M059J (cell line): ENCODE results near the gene TOP1. TPM values are rescaled to one million over a fixed set of nuclear protein-coding genes. Genes with fewer than 3 reads are reported as not detected.

Experiments
- DNase-seq: peaks from one replicate; pipeline ENCODE4 v3.0.0-alpha.2; 2012; ENCODE audit warnings: low read depth
- total RNA-seq: library from RNA; depleted of rRNA; stranded (reverse); fragments of >200 nt; shearing (Covaris generic); gene quantifications from 2 replicates; pipeline ENCODE4 v1.2.3, GENCODE V29; 2014

The TOP1 gene
- total RNA-seq, 1 experiment from 2014 or later, result 49.9 TPM

DNA sequence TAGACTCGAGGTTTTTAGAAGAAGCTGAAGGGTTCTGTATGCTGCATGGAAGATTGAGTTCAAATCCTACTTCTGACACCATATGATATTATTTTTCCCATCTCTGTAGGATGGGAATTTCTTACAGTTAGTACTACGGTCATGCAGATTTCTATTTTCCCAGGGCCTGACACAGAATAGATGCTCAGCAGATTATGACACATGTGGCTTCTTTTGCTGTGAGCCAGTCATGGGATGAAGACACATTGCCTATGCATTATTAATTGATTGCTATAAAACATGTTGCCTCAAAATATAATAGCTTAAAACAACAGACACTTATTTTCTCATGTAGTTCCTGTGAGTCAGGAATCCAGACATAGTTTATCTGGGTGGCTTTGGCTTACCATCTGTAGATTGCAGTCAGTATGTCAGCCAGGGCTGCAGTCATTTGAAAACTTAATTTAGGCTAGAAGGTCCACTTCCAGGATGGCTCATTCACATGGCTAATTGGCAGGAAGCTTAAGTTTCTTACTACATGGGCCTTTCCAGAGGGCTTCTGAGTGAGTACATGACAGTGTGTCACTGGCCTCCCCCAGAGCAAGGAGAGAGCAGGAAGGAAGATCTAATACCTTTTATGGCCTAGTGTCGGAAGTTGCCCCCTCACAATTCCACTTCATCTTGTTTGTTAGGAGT lies 29.5 kb downstream of the TOP1 start:
- peak; percentile 94 for DNase-seq

DNA sequence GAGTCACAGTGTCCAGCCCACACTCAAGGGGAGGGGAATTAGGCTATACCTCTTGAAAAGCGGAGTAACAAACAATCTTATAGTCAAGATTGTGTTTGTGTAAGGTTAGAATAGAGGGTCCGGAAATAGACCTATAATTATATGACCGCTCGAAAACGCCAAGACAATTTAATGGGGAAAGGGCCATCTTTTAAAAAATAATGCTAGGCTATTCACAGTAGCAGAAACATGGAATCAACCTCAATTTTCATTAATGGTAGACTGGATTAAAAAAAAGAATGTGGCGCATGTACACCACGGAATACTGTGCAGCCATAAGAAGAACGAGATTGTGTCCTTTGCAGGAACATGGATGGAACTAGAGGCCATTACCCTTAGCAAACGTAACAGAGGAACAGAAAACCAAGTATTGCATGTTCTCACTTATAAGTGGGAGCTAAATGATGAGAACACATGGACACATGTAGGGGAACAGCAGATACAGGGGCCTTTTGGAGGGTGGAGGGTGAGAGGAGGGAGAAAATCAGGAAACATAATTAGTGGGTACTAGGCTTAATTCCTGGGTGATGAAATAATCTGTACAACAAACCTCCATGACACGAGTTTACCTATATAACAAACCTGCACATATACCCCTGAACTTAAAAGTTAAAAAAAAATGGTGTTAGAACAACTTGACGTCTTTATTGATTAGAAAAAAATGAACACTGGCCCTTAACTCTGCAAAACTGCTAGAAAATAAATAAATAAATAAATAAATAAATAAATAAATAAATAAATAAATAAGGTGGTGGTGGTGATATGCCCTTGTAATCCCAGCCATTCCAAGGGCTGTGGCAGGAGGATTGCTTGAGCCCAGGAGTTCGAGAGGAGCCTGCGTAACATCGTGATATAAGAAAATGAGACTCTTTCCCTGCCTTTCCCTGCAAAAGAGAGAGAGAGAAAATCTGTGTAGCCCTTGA lies 30.3 kb downstream of the TOP1 start:
- DNase-seq, result no peak

- DNase-seq, result no peak
Measured at GRCh38 chr20:41061155-41061554, 32.5 kb downstream of the TOP1 start.

DNA sequence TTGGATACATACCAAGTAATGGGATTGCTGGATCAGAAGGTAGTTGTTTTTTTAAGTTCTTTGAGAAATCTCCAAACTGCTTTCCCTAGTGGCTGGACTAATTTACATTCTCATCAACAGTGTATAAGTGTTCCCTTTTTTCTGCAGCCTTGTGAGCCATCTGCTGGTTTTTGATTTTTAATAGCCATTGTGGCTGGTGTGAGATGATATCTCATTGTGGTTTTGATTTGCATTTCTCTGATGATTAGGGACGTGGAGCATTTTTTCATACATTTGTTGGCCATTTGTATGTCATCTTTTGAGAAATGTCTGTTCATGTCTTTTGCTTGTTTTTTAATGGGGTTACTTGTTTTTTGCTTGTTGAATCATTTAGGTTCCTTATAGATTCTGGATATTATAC lies 34.8 kb downstream of the TOP1 start:
- DNase-seq, result peak; percentile 57

DNA sequence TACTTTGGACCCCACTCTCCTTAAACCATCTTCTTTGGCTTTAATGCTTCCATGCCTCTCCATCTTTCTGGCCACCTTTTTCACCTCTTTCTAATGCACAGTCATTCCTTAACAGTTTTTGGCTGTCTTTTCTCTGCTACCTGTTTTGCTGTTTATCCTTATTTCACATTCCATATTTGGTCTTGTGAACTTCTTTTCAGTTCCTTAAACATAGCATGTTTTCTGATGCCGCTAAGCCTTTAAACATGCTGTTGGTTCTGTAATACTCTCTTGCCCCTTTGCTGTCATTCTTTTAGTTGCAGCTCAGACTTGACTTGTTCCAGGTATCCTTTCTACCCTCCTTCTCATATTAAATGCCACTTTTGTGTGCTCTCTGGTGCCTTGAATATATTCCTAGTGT lies 35.8 kb downstream of the TOP1 start:
- DNase-seq, result no peak

DNA sequence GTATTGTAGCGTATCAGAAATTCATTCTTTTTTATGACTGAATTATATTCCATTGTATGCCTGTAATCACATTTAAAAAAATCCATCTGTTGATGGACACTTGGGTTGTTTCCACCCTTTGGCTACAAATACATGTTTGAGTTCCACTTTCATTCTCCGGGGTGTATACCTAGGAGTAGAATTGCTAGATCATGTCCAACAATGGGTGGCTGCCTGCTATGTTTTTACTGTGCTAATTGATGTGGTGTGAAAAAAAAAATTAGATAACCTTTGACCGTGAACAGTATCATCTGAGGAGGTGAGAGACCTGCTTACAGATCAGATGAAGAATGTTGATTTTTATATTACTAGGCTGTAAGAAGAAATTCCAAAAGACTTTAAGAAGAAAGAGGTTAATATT lies 37.1 kb downstream of the TOP1 start:
- no peak for DNase-seq

GRCh38 chr20:41068806-41069205 lies 40.2 kb downstream of the TOP1 start:
- no peak for DNase-seq

GRCh38 chr20:41072190-41072863 lies 43.7 kb downstream of the TOP1 start:
- DNase-seq, result peak; percentile 96

DNA sequence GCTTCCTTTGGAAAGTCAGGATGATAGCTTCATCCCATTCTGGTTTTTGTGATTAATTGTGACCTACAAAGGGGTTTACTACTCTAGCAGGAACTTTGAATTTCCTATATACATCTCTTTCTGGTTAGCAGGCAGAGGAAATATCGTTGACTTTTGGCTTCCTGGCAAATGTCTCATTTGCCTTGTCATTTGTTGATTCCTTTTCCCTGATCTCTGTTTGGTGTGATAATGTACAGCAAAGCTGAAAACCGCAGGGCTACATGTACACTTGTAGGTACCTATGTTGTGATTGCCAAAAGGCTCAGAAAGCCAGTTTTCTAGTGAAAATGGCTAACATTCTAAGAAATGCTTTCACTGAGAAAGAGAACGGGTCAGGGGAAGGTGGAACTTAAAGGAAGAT lies 44.3 kb downstream of the TOP1 start:
- DNase-seq, result no peak

DNA sequence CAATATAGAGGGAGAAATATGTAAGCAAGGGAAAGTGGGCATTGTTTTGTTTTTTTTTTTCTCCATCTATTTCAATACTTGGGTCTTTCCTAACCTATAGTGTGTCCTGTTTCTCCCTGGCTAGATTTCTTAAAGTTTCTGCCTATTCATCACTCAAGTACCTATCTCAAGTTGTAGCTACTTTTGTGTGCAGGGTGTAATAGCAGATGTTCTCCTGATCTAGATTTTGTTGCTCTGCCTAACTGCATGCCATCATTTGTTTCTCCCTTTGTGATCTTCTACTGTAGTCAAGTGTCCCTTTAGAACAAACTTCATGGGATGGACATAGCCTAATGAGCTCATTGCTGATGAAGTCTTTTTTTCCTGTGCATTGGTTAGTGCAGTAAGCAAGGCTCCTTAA lies 45.8 kb downstream of the TOP1 start:
- DNase-seq, result no peak

DNA sequence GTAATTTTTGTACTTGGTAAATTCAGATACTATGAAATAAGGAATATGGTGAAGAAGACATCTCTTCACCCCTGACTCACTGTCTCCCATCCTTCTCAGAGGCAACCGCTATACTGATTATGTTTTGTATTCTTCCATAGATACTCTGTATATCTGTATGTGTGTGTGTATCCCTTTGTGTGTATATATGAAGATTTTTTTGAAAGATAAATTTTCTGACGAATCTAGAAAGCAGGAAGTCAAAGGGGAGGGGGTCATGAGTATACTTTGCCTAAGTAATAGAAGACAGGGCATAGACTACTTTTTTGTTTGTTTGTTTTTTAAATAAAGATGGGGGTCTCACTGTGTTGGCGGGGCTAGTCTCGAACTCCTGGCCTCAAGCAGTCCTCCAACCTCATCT lies 48.2 kb downstream of the TOP1 start:
- DNase-seq, result no peak

DNA sequence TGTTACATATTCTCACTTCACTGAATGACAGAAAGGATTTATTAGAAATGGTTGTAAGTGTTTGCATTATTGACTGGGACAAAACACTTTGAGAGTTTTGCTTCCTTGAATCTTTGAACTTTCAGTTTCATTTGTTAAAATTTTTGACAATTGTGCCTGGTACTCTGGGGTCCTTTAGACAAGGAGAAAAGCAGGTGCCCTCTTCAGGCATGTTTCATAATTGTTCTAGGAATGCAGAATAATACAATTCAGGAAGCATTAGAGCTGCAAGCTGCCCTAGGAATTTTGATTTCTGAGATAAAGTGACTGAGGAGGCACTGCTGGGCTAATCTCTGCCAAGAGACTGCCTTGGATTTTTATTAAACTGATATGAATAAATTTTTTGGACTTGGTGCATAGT lies 49.7 kb downstream of the TOP1 start:
- DNase-seq, result peak; percentile 88

GRCh38 chr20:41079066-41079465 lies 50.4 kb downstream of the TOP1 start:
- DNase-seq, result no peak

GRCh38 chr20:41080866-41081265 lies 52.2 kb downstream of the TOP1 start:
- DNase-seq, result no peak

DNA sequence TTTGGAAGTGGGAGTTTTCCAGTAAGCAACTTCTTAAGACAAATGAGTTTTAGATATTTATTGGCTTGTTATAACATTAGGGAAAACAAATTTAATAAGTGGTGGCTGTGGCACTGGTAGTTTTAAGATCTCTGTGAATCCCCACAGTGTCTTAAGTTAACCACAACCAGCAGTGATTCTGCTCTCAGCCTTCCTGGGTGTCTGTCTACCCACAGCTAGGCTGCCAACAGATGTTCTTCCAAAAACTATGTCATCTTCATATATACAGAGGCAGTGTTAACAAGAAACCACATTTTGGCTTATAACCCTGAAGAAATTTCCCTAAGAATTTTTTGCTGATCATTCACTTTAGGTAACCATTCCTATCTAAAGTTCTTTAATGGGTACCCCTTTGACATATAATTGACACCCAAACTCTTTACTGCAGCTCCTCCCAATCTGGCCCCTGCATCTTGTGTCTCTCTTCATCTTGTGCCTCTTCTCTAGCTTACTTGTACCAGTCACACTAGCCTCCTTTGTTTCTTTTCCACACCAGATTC lies 52.7 kb downstream of the TOP1 start:
- DNase-seq, result no peak

DNA sequence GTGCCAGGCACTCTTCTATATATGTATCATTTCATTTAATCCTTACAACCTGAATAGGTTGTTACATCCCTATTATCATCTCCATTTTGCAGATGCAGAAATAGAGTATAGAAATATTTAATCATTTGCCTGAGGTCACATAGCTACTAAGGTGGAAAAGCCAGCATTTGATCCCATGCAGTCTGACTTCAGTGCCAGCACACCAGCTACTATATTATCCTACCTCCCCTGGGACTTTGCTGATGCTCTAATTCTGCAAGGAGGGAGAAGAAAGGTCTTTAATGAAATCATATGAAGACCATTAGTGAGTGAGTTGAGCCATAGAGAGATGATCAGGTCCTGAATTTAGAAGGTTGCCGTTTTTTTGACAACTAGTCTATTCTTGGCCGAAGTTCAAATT lies 53.7 kb downstream of the TOP1 start:
- no peak for DNase-seq

- DNase-seq, result no peak
Measured at GRCh38 chr20:41085606-41086005, 57.0 kb downstream of the TOP1 start.

DNA sequence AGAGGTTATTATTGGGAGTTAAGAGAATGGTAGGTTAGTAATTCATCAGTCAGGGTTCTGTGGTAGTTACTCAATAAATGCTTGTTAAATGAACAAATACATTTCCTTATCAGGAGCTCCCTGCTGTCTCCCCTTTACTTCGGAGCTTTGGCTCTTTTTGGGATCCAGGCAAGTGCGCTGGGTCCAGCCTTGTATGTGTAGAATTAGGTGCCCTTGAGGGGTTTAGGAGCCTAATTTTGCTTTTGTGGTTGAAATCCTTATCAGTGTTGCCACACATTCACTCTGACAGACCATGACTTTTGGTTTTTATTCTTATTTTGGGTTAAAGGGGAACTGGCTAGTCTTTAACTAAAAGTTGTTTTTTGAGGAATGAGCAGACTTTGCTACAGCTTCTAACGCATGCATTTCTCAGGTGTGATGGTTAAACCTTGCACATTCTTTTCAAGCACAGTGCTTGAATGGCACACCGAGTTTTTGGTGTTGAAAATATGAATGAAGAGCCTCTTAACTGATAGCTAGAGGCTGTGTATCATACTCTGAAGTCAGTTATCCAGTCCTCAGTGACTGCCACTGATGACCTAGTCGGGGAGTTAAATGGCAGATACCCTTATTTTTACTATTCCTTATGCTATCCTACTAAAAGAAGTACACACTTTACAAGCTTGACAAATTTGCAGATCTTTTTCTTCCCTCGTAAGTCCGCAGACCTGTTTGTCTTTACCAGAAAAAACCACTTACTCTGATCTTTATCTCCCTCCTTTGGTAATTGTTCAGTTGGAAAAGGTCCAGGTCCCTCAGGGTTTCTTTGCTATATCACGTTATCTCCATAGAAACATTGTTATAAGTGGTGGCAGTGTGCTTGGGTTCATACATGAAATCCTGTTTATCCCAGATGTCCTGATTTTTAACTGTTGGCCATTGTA lies 58.0 kb downstream of the TOP1 start:
- DNase-seq, result peak; percentile 60

GRCh38 chr20:41087325-41087685 lies 58.7 kb downstream of the TOP1 start:
- DNase-seq, result no peak

GRCh38 chr20:41087777-41088176 lies 59.2 kb downstream of the TOP1 start:
- DNase-seq, result no peak

- DNase-seq, result no peak
Measured at GRCh38 chr20:41089555-41089954, 60.9 kb downstream of the TOP1 start.
